GM19193 (cell line): ENCODE measurements around the gene DDB1.

Experiments used
- POLR2A ChIP-seq: IDR thresholded peaks from 4 replicates; pipeline ENCODE4 v1.6.1; 2011; ENCODE audit not compliant: insufficient read depth, insufficient read length; ENCODE audit errors: extremely low read depth

Gene DDB1

GRCh38 chr11:61332797-61333549 is at the start of gene DDB1, which contains the start of gene TKFC:
Gene DDB1 (minus strand): TSS chr11:61333105. CDS start chr11:61332968, 137 bp downstream.
Gene TKFC (plus strand): TSS chr11:61333228. CDS start chr11:61334729, 1,501 bp downstream.
- TF ChIP-seq POLR2A: peak; percentile 95

GRCh38 chr11:61380884-61381283 is 48.0 kb upstream of the DDB1 start:
- no peak for TF ChIP-seq POLR2A

- no peak for TF ChIP-seq POLR2A
Measured at GRCh38 chr11:61378713-61379313, 45.9 kb upstream of the DDB1 start.

DNA sequence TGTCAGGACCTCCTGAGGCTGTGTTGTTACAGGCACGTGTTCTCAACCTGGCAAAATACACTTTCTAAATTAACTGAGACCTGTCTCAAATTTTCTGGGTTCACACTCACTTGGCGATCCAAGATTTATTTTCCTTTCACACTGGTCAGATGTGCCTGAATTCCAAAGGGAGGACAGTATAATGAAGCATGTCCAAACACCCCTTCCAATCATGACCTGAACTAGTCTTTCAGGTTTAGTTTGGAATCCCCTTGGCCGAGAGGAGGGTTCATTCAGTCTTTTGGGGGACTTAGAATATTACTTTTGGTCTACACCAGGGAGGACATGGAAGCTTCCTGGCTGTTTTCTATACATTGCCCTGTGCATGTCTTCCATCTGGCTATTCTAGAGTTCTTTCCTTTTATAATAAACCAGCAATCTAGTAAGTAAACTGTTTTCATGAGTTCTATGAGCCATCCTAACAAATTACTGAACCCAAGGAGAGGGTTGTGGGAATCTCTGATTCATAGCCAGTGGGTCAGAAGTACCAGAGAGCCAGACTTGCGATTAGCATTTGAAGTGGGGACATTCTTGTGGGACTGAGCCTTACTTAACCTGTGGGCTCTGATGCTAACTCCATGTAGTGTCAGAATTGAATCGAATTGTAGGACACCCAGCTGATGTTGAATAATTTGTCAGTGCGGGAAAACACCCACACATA is 44.7 kb upstream of the DDB1 start:
- no peak for TF ChIP-seq POLR2A

- TF ChIP-seq POLR2A: no peak
Measured at GRCh38 chr11:61375761-61376108, 42.8 kb upstream of the DDB1 start.

DNA sequence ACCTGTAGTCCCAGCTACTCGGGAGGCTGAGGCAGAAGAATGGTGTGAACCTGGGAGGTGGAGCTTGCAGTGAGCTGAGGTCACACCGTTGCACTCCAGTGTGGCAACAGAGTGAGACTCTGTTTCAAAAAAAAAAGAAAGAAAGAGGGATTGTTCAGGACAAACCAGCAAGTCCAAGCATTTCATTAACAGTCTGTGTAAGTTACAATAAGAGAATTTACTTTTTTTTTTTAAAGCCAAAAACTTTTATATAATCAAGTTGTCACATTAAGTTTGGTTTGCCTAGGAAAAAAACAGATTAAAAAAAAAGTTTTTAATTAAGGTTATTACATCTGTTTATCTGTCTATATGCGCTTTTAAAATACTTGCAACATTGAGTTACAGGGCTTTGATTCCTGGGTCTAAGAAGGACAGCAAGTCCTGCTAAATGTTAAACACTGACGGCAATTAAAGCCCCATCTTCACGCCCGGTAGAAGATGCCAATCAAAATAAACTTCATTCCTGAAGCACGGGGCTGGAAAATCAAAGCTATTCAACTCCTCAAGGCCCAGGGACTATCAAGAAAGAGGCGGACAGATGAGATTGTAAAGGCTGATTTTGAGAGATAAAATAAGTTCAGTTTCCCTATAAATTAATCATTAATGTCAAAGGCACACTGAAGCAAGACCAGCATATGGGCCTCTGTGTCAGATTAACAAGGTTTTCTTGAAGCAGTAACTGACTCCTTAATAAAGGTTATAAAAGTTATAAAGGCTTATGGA is 39.9 kb upstream of the DDB1 start:
- no peak for TF ChIP-seq POLR2A

- no peak for TF ChIP-seq POLR2A
Measured at GRCh38 chr11:61370349-61371005, 37.6 kb upstream of the DDB1 start.

DNA sequence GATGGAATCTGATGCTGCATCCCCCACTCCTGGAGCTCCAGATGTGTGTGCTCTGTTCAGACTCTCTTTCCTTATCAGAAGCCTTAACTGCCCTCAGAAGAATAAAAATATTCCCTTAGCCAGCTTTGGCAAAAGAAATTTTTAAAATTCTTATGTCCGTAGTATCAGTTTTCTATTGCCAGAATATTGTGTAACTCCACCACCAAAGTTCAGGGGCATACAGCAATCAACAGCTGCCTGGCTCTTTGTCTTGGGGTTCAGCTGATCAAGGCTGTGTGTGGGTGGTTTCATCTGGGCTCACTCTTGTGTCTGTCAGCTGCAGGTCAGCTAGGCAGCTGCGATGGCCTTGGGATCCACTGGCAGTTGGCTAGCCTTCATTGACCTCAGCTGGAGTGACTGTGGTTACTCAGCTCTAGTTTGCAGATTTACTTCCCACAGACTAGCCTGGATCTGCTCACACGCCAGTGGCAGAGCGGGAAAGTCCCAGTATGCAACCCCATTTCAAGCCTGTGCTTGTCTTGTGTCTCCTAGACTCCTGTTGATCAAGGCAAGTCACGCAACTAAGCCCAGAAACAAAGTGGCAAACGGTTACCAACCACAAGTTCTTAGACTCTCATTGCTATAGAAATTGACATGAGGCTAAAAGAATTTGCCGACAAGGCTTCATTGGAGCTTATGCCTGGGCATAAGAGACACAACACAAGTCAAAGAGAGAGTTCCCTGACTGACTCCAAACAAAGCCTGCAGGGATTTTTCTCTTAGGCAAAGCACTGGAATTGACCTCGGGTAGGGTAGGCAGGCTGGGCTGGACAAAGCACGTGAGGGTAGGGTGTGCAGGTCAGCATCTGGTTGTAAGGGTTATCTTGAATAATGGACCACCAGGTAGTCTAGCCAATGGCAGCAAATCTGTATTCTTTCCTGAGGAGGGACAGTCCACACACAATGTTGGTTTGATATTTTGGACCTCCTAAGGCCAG is 36.8 kb upstream of the DDB1 start:
- TF ChIP-seq POLR2A: no peak

GRCh38 chr11:61368646-61369045 is 35.7 kb upstream of the DDB1 start:
- TF ChIP-seq POLR2A: no peak

DNA sequence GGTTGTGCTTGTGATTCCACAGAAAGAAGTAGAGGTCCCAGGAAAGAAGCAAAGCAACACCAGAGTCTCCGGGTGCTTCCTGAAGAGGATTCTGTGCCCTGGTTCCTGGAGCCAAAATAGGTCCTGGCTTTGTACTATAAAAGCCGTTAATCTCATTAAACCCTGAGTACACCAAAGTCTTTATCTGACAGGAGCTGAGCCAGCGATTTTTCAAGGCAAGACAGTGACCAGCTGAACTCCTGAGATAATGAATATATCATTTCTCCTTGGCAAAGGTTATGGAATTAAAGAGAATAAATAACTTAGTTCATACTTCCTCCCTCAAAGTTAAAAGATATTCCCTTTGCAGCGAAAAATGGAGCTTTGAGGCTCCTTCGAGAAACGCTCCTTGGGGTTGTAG is 34.5 kb upstream of the DDB1 start:
- TF ChIP-seq POLR2A: no peak

DNA sequence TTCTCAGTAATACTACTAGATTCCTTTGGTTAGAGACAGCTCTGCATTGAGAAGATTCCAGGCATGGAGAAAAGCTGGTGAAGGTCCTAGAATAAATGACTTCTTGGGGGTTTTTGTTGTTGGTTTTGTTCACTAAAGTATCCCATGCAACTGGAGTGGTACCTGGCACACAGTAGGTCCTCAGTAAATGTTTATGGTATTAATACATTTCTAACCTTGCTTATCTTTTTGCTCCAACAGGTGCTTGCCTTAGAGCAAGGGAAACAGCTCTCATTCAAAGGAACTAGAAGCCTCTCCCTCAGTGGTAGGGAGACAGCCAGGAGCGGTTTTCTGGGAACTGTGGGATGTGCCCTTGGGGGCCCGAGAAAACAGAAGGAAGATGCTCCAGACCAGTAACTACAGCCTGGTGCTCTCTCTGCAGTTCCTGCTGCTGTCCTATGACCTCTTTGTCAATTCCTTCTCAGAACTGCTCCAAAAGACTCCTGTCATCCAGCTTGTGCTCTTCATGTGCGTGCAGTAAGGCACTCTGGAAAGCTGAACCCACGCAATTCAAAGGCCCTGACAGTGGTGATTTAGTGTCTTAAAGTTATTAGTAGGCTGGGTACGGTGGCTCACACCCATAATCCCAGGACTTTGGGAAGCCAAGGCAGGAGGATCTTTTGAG is 31.2 kb upstream of the DDB1 start:
- no peak for TF ChIP-seq POLR2A

DNA sequence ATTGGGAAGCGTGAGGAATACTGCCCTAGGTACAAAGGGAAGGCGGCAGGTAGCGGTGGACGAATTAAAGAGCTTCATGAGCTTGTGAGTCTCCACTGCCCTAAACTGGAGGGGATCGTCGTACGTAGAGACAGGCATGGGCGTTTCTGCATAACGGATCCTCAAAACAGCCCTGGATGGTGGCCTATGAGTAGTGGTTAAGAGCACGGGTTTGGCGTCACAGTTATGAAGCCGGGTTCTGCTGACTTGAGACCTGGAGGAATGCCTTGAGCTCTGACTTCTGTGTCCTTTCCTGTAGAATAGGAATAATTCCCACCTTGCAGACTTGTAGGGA is 29.6 kb upstream of the DDB1 start:
- no peak for TF ChIP-seq POLR2A
